SK-N-SH treated with all-trans-retinoic acid at 6 μM for 48 hours (cell line): ENCODE measurements around the gene CASTOR1.

Experiments used
- OSR1 ChIP-seq: fragments of 250-450 bp; sonication (Bioruptor Pico); IDR thresholded peaks from 2 replicates; pipeline ENCODE4 v1.8.0; 2022; ENCODE audit warnings: moderate library complexity, mild to moderate bottlenecking, inconsistent platforms
- ZFP30 ChIP-seq: fragments of 450-650 bp; formaldehyde crosslinking; IDR thresholded peaks from 2 replicates; pipeline ENCODE4 v1.5.0; 2022; ENCODE audit warnings: mild to moderate bottlenecking, moderate library complexity
- TF ChIP-seq, protein P1 (sequence below): fragments of 250-450 bp; sonication (Bioruptor Pico); IDR thresholded peaks from 2 replicates; pipeline ENCODE4 v1.8.0; 2020; ENCODE audit warnings: mild to moderate bottlenecking, moderate library complexity, borderline replicate concordance

DNA sequence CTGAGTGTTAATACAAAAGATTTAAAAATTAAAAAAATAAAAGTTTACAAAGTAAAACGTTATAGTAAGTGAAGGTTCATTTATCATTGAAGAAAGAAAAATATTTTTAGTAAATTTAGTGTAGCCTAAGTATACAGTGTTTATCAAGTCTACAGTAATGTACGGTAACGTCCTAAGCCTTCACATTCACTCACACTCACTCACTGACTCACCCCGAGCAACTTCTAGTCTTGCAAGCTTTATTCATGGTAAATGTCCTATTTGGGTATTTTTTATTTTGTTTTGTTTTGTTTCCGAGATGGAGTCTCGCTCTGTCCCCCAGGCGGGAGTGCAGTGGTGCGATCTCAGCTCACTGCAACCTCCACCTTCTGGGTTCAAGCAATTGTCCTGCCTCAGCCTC lies 8.8 kb downstream of the CASTOR1 start:
- no peak for TF ChIP-seq ZFP30 (CRISPR knock-in tag)
- TF ChIP-seq, protein P1, sequence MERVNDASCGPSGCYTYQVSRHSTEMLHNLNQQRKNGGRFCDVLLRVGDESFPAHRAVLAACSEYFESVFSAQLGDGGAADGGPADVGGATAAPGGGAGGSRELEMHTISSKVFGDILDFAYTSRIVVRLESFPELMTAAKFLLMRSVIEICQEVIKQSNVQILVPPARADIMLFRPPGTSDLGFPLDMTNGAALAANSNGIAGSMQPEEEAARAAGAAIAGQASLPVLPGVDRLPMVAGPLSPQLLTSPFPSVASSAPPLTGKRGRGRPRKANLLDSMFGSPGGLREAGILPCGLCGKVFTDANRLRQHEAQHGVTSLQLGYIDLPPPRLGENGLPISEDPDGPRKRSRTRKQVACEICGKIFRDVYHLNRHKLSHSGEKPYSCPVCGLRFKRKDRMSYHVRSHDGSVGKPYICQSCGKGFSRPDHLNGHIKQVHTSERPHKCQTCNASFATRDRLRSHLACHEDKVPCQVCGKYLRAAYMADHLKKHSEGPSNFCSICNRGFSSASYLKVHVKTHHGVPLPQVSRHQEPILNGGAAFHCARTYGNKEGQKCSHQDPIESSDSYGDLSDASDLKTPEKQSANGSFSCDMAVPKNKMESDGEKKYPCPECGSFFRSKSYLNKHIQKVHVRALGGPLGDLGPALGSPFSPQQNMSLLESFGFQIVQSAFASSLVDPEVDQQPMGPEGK = no peak
- TF ChIP-seq OSR1 = no peak
